Measurements from ENCODE around the gene GAS2L2.

The GAS2L2 gene

DNA sequence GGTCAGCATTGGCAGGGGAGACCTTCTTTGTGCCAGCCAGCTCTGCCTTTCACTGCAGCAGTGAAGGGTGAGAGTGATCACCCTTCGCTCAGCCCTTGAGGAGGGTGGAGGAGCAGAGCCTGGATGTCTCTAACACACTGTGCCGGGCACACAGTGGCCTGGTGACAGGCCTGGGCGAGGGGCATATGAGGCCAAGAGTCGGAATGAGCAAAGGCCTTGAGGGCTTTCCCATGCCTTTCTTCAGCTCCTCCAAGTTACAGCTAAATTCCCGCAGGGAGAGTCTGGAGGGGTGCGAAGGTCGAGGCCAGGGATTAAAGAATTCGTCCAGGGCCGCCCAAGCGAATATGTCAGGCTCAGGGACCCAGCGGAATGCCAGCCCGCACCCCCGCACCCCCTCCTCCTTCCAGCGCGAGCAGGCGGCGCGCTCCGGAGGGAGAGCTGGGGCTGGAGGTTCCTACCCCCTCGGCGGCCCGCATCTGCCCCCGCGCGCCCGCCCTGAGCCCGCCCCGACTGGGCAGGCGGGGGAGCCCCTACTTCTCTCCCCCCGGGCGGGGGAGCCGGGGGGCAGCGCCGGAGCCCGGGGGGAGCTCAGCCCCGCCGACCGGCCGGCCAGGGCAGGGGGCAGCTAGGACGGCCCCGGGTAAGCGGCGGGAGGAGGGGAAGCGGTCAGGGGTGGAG is 21.7 kb downstream of the GAS2L2 start, which contains the start of gene RASL10B:
TSS of gene RASL10B (plus strand) at position 401 of the 678 bp plus-strand sequence. CDS start 3,546 bp downstream, outside the sequence.
- no peaks in the 10 kb centered on the region for H3K27me3 ChIP-seq (ENCODE audit: control insufficient read depth in 5 of 5, insufficient read depth in 4 of 5, low read length in 5 of 5)
- no peaks in the 10 kb centered on the region for H3K9me3 ChIP-seq (ENCODE audit: control insufficient read depth in 5 of 5, low read length in 5 of 5)
- peak within 1 kb of the TSS in 4 of 5 donors; percentile 17 to 61 (median 35) for H3K9ac ChIP-seq (ENCODE audit: low read length in 5 of 5)
- no peak within 1 kb of the TSS for H3K27ac ChIP-seq (ENCODE audit: low read depth, low read length)
- peak within 1 kb of the TSS; percentile 52 to 73 (median 54) for H3K4me3 ChIP-seq (ENCODE audit: low read depth in 1 of 5, low read length in 5 of 5)
- peaks cover 11 to 33% (median 32%) of the 10 kb centered on the region in 5 donors for H3K4me1 ChIP-seq (ENCODE audit: control insufficient read depth in 5 of 5, insufficient read depth in 5 of 5, low read length in 5 of 5)
- H3K36me3 ChIP-seq (ENCODE audit: control insufficient read depth in 5 of 5, insufficient read depth in 5 of 5, low read length in 5 of 5), result peaks cover 0 to 6% (median 0%) of the 10 kb centered on the region in 5 donors

DNA sequence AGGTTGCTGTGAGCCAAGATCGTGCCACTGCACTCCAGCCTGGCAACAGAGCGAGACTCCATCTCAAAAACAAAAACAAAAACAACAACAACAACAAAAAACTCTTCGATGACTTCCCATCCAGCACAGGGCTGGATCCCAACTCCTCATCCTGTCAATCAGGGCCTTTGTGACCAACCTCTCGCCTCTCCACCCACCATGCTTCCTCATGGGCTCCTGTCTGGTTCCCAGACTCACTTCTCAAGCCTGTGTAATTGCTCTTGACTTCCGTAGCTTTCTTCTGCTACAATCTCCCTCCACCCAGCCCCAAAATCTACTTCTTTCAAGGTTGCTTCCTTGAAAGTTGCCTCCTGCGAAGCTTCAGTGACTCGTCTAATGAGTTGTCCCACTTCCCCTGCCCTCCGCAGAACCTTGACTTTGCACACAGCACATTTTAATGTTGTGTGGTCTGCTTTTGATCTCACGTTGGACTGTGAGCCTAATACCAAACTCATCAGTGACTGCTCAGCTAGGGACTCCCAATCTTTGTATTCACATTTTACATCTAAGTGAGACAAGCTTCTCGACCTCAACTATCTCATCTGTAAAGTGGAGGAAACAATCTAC is 22.5 kb downstream of the GAS2L2 start:
- H3K27ac ChIP-seq (ENCODE audit: low read depth, low read length), result no peak overlapping the region

DNA sequence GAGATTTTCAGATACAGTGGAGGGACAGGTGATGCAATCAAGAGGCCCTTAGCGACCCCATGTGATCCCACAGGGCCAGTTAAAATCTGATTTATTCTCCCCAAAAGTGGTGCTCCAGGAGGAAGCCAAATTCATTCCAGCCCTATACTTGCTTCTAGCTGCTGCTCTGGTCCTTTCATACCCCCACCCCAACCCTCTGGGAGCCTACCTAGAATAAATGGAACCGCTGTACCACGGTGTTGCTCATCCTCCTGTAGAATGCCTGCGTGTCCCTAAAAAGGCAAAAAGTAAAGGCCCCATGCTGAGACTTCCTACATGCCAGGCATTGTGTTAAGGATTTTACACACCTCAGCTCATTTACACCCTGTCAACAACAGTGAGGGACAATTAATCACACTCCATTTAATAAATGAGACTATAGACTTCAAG is 23.6 kb downstream of the GAS2L2 start:
- Histone ChIP-seq H3K9ac (ENCODE audit: low read length in 5 of 5) (no peak overlapping the region), H3K4me1 (ENCODE audit: control insufficient read depth in 5 of 5, insufficient read depth in 5 of 5, low read length in 5 of 5) (peaks cover 11 to 43% (median 41%) of the 10 kb centered on the region in 5 donors), H3K9me3 (ENCODE audit: control insufficient read depth in 5 of 5, low read length in 5 of 5) (no peaks in the 10 kb centered on the region), H3K4me3 (ENCODE audit: low read depth in 1 of 5, low read length in 5 of 5) (no peak overlapping the region), H3K36me3 (ENCODE audit: control insufficient read depth in 5 of 5, insufficient read depth in 5 of 5, low read length in 5 of 5) (peaks cover 0 to 22% (median 12%) of the 10 kb centered on the region in 5 donors), H3K27me3 (ENCODE audit: control insufficient read depth in 5 of 5, insufficient read depth in 4 of 5, low read length in 5 of 5) (no peaks in the 10 kb centered on the region), H3K27ac (ENCODE audit: low read depth, low read length) (no peak overlapping the region)

More for the DNA sequence above, 22.5 kb downstream of the GAS2L2 start:
- H3K9me3 ChIP-seq (ENCODE audit: control insufficient read depth in 5 of 5, low read length in 5 of 5), result no peaks in the 10 kb centered on the region
- no peaks in the 10 kb centered on the region for H3K27me3 ChIP-seq (ENCODE audit: control insufficient read depth in 5 of 5, insufficient read depth in 4 of 5, low read length in 5 of 5)
- H3K9ac ChIP-seq (ENCODE audit: low read length in 5 of 5), result peak overlapping the region in 1 of 5 donors; percentile 17
- H3K4me3 ChIP-seq (ENCODE audit: low read depth in 1 of 5, low read length in 5 of 5), result no peak overlapping the region
- peaks cover 0 to 11% (median 2%) of the 10 kb centered on the region in 5 donors for H3K36me3 ChIP-seq (ENCODE audit: control insufficient read depth in 5 of 5, insufficient read depth in 5 of 5, low read length in 5 of 5)
- H3K4me1 ChIP-seq (ENCODE audit: control insufficient read depth in 5 of 5, insufficient read depth in 5 of 5, low read length in 5 of 5), result peaks cover 11 to 42% (median 41%) of the 10 kb centered on the region in 5 donors

DNA sequence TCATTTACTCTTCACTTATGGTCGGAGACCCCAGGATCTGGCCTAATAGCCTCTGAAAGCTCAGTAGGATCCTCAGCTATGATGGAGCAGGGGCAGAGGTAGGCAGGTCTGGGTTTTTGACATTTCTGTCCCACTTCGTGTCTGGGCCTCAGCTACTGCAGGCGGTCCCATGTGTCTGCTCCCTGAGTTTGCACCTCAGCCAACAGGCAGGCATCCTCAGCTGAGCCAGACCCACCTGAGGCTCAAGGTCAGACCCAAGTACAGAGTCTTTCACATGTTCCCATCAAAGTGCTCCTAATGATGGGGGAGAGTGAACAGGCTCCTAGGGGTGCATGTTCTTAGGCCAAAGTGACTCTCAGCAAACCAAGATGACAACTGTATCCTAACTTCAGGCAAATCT is 24.5 kb downstream of the GAS2L2 start:
- Histone ChIP-seq H3K27ac (ENCODE audit: low read depth, low read length) (no peak overlapping the region), H3K4me1 (ENCODE audit: control insufficient read depth in 5 of 5, insufficient read depth in 5 of 5, low read length in 5 of 5) (peaks cover 11 to 43% (median 41%) of the 10 kb centered on the region in 5 donors), H3K4me3 (ENCODE audit: low read depth in 1 of 5, low read length in 5 of 5) (no peak overlapping the region), H3K9ac (ENCODE audit: low read length in 5 of 5) (no peak overlapping the region), H3K9me3 (ENCODE audit: control insufficient read depth in 5 of 5, low read length in 5 of 5) (no peaks in the 10 kb centered on the region), H3K27me3 (ENCODE audit: control insufficient read depth in 5 of 5, insufficient read depth in 4 of 5, low read length in 5 of 5) (no peaks in the 10 kb centered on the region), H3K36me3 (ENCODE audit: control insufficient read depth in 5 of 5, insufficient read depth in 5 of 5, low read length in 5 of 5) (peaks cover 8 to 30% (median 20%) of the 10 kb centered on the region in 5 donors)

DNA sequence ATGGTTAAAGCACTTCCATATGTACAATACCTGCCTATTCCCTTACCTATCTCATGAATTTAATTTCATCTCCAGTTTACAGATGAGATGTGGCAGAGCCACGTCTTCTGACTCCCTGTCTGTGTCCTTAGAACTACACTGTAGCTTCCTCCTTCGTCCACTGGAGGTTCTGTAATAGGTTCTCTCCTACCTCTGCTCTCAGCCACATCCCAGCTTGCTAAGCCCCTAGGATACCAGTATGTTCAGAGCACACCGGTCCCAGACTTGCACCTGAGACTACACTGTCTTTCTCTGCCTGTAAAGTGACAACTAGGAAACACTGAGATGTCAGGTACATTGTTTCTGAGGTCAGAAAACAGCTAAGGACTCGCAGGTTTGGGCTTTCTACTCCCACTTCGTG is 25.4 kb downstream of the GAS2L2 start:
- Histone ChIP-seq H3K9me3 (ENCODE audit: control insufficient read depth in 5 of 5, low read length in 5 of 5) (no peaks in the 10 kb centered on the region), H3K4me3 (ENCODE audit: low read depth in 1 of 5, low read length in 5 of 5) (no peak overlapping the region), H3K27ac (ENCODE audit: low read depth, low read length) (peak overlapping the region; percentile 78), H3K9ac (ENCODE audit: low read length in 5 of 5) (peak overlapping the region in 1 of 5 donors; percentile 61), H3K36me3 (ENCODE audit: control insufficient read depth in 5 of 5, insufficient read depth in 5 of 5, low read length in 5 of 5) (peaks cover 17 to 35% (median 22%) of the 10 kb centered on the region in 5 donors), H3K4me1 (ENCODE audit: control insufficient read depth in 5 of 5, insufficient read depth in 5 of 5, low read length in 5 of 5) (peaks cover 11 to 42% (median 37%) of the 10 kb centered on the region in 5 donors), H3K27me3 (ENCODE audit: control insufficient read depth in 5 of 5, insufficient read depth in 4 of 5, low read length in 5 of 5) (no peaks in the 10 kb centered on the region)

DNA sequence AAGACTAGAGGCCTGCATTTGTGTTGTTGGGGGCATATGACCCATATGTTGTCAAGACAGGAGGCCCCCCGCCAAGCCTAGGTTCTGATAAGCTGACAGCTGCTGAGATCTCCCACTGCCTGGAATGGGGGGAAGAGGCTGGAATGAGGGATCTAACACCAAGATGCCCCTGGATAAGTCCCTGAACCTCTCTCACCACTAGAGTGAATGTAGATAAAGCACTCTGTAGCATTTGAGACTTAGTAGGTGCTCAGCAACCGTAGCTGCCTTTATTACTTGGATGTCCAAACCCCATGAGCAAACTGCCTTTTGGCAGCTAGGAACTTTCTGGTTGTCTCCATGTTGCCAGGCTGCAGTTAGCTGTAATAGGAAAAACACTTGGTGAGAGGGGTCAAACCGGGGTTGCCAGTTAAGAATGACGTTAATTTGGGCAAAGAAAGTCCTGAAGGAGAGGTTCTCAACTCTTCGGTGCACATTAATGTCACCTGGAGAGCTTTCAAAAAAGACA is 26.0 kb downstream of the GAS2L2 start:
- peak overlapping the region in 1 of 5 donors; percentile 7 for H3K4me3 ChIP-seq (ENCODE audit: low read depth in 1 of 5, low read length in 5 of 5)

DNA sequence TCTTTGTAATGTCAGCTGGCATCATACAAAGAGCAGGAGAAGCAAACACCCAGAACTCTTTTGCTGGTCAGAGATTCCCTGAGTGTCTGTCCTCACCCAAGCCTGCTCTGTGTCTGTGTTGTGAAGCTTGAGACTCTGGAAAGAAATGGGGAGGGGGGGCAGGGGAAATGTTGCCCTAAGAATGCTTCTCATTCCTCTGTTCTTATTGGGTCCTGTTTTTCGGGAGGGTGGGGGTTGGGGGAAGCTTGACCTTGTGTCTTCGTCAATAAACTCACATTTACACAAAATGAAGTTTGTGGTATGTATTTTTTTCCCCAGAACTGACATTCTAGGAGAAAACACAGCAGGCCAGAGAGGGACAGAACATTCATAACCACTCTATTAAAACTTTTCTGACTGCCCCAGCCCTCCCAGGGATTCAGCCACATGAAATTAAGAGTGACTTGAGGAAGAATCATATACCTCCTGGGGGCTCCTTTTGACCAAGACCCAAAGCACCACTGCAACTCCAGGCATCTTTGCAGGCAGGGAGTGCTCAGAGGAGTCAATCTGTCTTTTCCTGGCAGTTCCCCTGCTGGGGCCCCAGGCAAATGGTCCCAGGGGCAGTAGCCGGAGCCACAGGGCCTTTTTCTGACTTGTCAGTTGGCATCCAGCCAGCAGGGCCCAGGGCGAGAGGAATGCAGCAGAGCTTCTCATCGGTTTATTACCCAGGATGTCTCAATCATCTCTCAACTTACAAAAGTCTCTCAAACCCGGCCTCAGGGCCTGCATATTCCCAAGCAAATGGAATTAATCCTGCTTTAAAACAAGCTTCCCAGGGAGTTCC is 26.7 kb downstream of the GAS2L2 start:
- Histone ChIP-seq H3K9ac (ENCODE audit: low read length in 5 of 5) (peak overlapping the region in 1 of 5 donors; percentile 61), H3K9me3 (ENCODE audit: control insufficient read depth in 5 of 5, low read length in 5 of 5) (no peaks in the 10 kb centered on the region), H3K27me3 (ENCODE audit: control insufficient read depth in 5 of 5, insufficient read depth in 4 of 5, low read length in 5 of 5) (no peaks in the 10 kb centered on the region), H3K36me3 (ENCODE audit: control insufficient read depth in 5 of 5, insufficient read depth in 5 of 5, low read length in 5 of 5) (peaks cover 17 to 41% (median 22%) of the 10 kb centered on the region in 5 donors), H3K4me3 (ENCODE audit: low read depth in 1 of 5, low read length in 5 of 5) (peak overlapping the region in 1 of 5 donors; percentile 7), H3K27ac (ENCODE audit: low read depth, low read length) (peak overlapping the region; percentile 78), H3K4me1 (ENCODE audit: control insufficient read depth in 5 of 5, insufficient read depth in 5 of 5, low read length in 5 of 5) (peaks cover 11 to 35% (median 29%) of the 10 kb centered on the region in 5 donors)

More for the DNA sequence above, 26.0 kb downstream of the GAS2L2 start:
- Histone ChIP-seq H3K27ac (ENCODE audit: low read depth, low read length) (peak overlapping the region; percentile 78), H3K9ac (ENCODE audit: low read length in 5 of 5) (peak overlapping the region in 1 of 5 donors; percentile 61), H3K9me3 (ENCODE audit: control insufficient read depth in 5 of 5, low read length in 5 of 5) (no peaks in the 10 kb centered on the region), H3K36me3 (ENCODE audit: control insufficient read depth in 5 of 5, insufficient read depth in 5 of 5, low read length in 5 of 5) (peaks cover 17 to 37% (median 22%) of the 10 kb centered on the region in 5 donors), H3K27me3 (ENCODE audit: control insufficient read depth in 5 of 5, insufficient read depth in 4 of 5, low read length in 5 of 5) (no peaks in the 10 kb centered on the region), H3K4me1 (ENCODE audit: control insufficient read depth in 5 of 5, insufficient read depth in 5 of 5, low read length in 5 of 5) (peaks cover 11 to 39% (median 31%) of the 10 kb centered on the region in 5 donors)

DNA sequence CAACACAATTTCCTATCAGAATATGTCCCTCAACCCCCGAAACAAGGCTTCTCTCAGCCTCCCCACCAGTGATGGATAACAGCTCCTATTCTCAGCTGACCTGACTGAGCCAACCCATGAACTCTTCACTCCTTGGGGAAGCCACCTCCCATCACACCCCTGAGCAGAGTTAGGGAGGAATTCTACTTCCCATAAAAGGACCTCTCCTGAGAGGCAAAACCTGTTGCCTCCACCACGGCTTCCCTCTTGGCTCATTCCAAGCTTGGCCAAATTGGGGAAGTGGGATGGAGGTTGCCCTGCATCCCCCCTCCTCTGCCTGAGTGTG is 27.3 kb downstream of the GAS2L2 start:
- H3K27me3 ChIP-seq (ENCODE audit: control insufficient read depth in 5 of 5, insufficient read depth in 4 of 5, low read length in 5 of 5), result no peaks in the 10 kb centered on the region
- peak overlapping the region; percentile 32 for H3K27ac ChIP-seq (ENCODE audit: low read depth, low read length)
- H3K4me1 ChIP-seq (ENCODE audit: control insufficient read depth in 5 of 5, insufficient read depth in 5 of 5, low read length in 5 of 5), result peaks cover 6 to 29% (median 23%) of the 10 kb centered on the region in 5 donors
- H3K36me3 ChIP-seq (ENCODE audit: control insufficient read depth in 5 of 5, insufficient read depth in 5 of 5, low read length in 5 of 5), result peaks cover 17 to 45% (median 24%) of the 10 kb centered on the region in 5 donors
- H3K9me3 ChIP-seq (ENCODE audit: control insufficient read depth in 5 of 5, low read length in 5 of 5), result no peaks in the 10 kb centered on the region
- H3K9ac ChIP-seq (ENCODE audit: low read length in 5 of 5), result no peak overlapping the region
- no peak overlapping the region for H3K4me3 ChIP-seq (ENCODE audit: low read depth in 1 of 5, low read length in 5 of 5)

DNA sequence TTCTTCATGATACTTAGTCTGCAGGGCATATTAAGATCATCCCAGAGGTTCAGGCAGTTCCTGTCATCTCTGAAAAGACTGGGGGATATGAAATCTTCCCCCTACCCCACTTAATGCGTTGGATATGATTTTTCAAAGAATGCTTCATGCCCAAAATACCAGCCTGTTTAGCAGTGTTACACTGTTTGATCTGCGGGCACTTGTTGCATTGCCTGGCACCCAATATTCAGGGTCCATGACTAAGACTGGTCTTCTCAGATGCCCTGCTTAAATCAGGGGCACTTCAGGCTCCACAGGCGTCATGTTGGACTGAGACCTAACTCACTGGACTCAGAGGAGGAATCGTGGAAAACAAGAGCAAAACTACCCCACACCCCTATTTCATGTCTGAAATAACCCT is 28.0 kb downstream of the GAS2L2 start:
- Histone ChIP-seq H3K4me1 (ENCODE audit: control insufficient read depth in 5 of 5, insufficient read depth in 5 of 5, low read length in 5 of 5) (peaks cover 4 to 26% (median 22%) of the 10 kb centered on the region in 5 donors), H3K9me3 (ENCODE audit: control insufficient read depth in 5 of 5, low read length in 5 of 5) (no peaks in the 10 kb centered on the region), H3K27ac (ENCODE audit: low read depth, low read length) (no peak overlapping the region), H3K27me3 (ENCODE audit: control insufficient read depth in 5 of 5, insufficient read depth in 4 of 5, low read length in 5 of 5) (no peaks in the 10 kb centered on the region), H3K4me3 (ENCODE audit: low read depth in 1 of 5, low read length in 5 of 5) (no peak overlapping the region), H3K36me3 (ENCODE audit: control insufficient read depth in 5 of 5, insufficient read depth in 5 of 5, low read length in 5 of 5) (peaks cover 17 to 47% (median 25%) of the 10 kb centered on the region in 5 donors), H3K9ac (ENCODE audit: low read length in 5 of 5) (no peak overlapping the region)
